SU-DHL-6 (cell line): ENCODE data around the gene AGFG2.
"Not testable (repeated sequence)": the region's sequence is repeated elsewhere in the genome, so short reads cannot be mapped to it uniquely, and the experiment has no call there.

Experiments
- H2AFZ ChIP-seq: fragments of 200-600 bp; sonication (generic); 2 replicates; pipeline ENCODE4 v1.6.1; 2014; ENCODE audit warnings: low read depth, mild to moderate bottlenecking, moderate library complexity, mixed read lengths, antibody characterized with exemption, low read length; ENCODE audit not compliant: severe bottlenecking
- H3F3A ChIP-seq: fragments of 200-600 bp; shearing (Covaris generic); 2 replicates; pipeline ENCODE4 v1.6.0; 2016; ENCODE audit warnings: antibody characterized with exemption, mild to moderate bottlenecking; ENCODE audit not compliant: insufficient read depth
- H3K27ac ChIP-seq: fragments of 200-600 bp; sonication (generic); 2 replicates; pipeline ENCODE4 v1.5.1; 2016; ENCODE audit warnings: low read depth, mild to moderate bottlenecking, low read length, moderate library complexity, mixed read lengths
- H3K27me3 ChIP-seq: fragments of 200-600 bp; sonication (generic), shearing (Covaris generic); 2 replicates; pipeline ENCODE4 v1.6.0; 2014; ENCODE audit warnings: mild to moderate bottlenecking, low read length
- H3K36me3 ChIP-seq: fragments of 200-600 bp; sonication (generic); 2 replicates; pipeline ENCODE4 v1.6.1; 2014; ENCODE audit warnings: mild to moderate bottlenecking, low read length, mixed read lengths
- H3K4me2 ChIP-seq: fragments of 300-600, 200-600 bp; shearing (Covaris generic), sonication (generic); 2 replicates; pipeline ENCODE4 v1.6.0; 2014; ENCODE audit warnings: low read length, low read depth, mild to moderate bottlenecking; ENCODE audit not compliant: poor library complexity, severe bottlenecking
- H3K4me3 ChIP-seq: fragments of 200-600 bp; sonication (generic); 2 replicates; pipeline ENCODE4 v1.5.1; 2014; ENCODE audit warnings: antibody characterized with exemption, low read length, mild to moderate bottlenecking, mixed read lengths; ENCODE audit not compliant: insufficient read depth, poor library complexity, severe bottlenecking
- H3K79me2 ChIP-seq: fragments of 200-600 bp; sonication (generic); 2 replicates; pipeline ENCODE4 v1.6.1; 2014; ENCODE audit warnings: mild to moderate bottlenecking, low read length, moderate library complexity; ENCODE audit not compliant: insufficient read depth
- H3K9ac ChIP-seq: fragments of 200-600 bp; sonication (generic); 2 replicates; pipeline ENCODE4 v1.7.0; 2014; ENCODE audit warnings: mild to moderate bottlenecking, low read length
- H3K9me2 ChIP-seq: fragments of 200-600 bp; sonication (generic); replicated peaks from 2 replicates; pipeline ENCODE4 v1.6.1; 2014; ENCODE audit warnings: low read length; ENCODE audit not compliant: insufficient read depth
- H3K9me3 ChIP-seq: fragments of 200-600 bp; sonication (generic); 2 replicates; pipeline ENCODE4 v1.6.1; 2014; ENCODE audit warnings: low read length, mixed read lengths; ENCODE audit not compliant: insufficient read depth
- H4K20me1 ChIP-seq: fragments of 200-600 bp; sonication (generic); 2 replicates; pipeline ENCODE4 v1.6.1; 2014; ENCODE audit warnings: low read depth, mild to moderate bottlenecking, antibody characterized with exemption, low read length, moderate library complexity, mixed read lengths
- EZH2phosphoT487 ChIP-seq: fragments of 200-600 bp; sonication (generic), shearing (Covaris generic); conservative IDR thresholded peaks from 2 replicates; pipeline ENCODE4 v1.6.1; 2018; ENCODE audit warnings: mild to moderate bottlenecking, antibody characterized with exemption, low read length, moderate library complexity, mixed read lengths
- TF ChIP-seq, protein P1 (sequence below): fragments of 200-600 bp; sonication (generic); IDR thresholded peaks from one replicate; pipeline ENCODE4 v1.5.1; 2017; ENCODE audit warnings: antibody characterized with exemption, mild to moderate bottlenecking, low read length, moderate library complexity; ENCODE audit not compliant: insufficient read depth, poor library complexity, severe bottlenecking

The AGFG2 gene

DNA sequence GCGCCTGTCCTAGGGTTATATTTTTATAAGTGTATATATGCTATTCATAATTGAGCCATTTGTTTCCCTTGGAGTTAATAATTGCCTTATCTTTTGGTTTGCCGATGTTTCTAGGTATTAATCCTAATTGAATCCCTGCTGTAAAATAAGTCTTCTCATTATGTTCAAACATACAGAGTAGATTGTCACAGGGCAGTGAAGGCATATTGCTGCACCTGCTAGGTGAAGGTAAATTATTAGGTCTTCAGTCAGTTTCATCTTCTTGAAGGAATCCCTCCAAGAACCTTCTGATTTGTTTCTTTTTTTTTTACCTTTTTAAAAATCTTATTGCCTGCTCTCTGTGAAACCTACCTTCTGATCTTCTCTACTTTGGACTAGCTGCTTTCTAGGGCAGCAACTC is 17.9 kb upstream of the AGFG2 start:
- TF ChIP-seq, protein P1, sequence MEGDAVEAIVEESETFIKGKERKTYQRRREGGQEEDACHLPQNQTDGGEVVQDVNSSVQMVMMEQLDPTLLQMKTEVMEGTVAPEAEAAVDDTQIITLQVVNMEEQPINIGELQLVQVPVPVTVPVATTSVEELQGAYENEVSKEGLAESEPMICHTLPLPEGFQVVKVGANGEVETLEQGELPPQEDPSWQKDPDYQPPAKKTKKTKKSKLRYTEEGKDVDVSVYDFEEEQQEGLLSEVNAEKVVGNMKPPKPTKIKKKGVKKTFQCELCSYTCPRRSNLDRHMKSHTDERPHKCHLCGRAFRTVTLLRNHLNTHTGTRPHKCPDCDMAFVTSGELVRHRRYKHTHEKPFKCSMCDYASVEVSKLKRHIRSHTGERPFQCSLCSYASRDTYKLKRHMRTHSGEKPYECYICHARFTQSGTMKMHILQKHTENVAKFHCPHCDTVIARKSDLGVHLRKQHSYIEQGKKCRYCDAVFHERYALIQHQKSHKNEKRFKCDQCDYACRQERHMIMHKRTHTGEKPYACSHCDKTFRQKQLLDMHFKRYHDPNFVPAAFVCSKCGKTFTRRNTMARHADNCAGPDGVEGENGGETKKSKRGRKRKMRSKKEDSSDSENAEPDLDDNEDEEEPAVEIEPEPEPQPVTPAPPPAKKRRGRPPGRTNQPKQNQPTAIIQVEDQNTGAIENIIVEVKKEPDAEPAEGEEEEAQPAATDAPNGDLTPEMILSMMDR, result no peak
- TF ChIP-seq EZH2phosphoT487, result no peak
- H4K20me1 ChIP-seq, result no peaks in the 10 kb centered on the region
- H3K27ac ChIP-seq, result no peak overlapping the region
- no peak overlapping the region for H2AFZ ChIP-seq
- H3K4me3 ChIP-seq, result no peak overlapping the region
- H3K9me2 ChIP-seq, result no peaks in the 10 kb centered on the region
- H3K9ac ChIP-seq, result no peak overlapping the region
- H3K9me3 ChIP-seq, result no peaks in the 10 kb centered on the region
- H3K36me3 ChIP-seq, result no peaks in the 10 kb centered on the region
- H3K27me3 ChIP-seq, result no peaks in the 10 kb centered on the region
- no peak overlapping the region for H3K4me2 ChIP-seq
- no peaks in the 10 kb centered on the region for H3F3A ChIP-seq
- H3K79me2 ChIP-seq, result no peaks in the 10 kb centered on the region

DNA sequence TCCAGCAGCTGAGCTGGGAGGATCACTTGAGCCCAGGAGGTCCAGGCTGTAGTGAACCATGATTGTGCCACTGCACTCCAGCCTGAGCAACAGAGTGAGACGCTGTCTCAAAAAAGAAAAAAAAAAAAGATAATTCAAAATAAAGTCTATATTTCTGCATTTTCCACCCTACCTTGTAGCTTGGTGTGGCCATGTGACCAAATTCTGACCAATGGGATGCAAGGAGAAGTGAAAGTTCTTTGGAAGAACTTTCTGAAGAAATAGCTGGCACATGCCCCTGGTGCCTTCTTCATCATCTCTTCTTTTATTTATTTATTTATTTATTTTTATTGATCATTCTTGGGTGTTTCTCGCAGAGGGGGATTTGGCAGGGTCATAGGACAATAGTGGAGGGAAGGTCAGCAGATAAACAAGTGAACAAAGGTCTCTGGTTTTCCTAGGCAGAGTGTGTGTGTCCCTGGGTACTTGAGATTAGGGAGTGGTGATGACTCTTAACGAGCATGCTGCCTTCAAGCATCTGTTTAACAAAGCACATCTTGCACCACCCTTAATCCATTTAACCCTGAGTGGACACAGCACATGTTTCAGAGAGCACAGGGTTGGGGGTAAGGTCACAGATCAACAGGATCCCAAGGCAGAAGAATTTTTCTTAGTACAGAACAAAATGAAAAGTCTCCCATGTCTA is 17.0 kb upstream of the AGFG2 start:
- not testable (repeated sequence) for H3F3A ChIP-seq, H3K9me2 ChIP-seq, H3K4me3 ChIP-seq, H3K79me2 ChIP-seq, H3K36me3 ChIP-seq, H3K9ac ChIP-seq, H3K4me2 ChIP-seq, H3K27ac ChIP-seq, H3K27me3 ChIP-seq, H2AFZ ChIP-seq, H3K9me3 ChIP-seq, H4K20me1 ChIP-seq

DNA sequence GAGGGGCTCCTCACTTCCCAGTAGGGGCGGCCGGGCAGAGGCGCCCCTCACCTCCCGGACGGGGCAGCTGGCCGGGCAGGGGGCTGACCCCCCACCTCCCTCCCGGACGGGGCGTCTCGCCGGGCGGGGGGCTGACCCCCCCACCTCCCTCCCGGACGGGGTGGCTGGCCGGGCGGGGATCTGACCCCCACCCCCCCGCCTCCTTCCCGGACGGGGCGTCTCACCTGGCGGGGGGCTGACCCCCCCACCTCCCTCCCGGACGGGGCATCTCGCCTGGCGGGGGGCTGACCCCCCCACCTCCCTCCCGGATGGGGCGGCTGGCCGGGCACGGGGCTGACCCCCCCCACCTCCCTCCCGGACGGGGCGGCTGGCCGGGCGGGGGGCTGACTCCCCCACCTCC is 15.8 kb upstream of the AGFG2 start:
- not testable (repeated sequence) for H3K9me3 ChIP-seq, H3F3A ChIP-seq, H2AFZ ChIP-seq, H3K36me3 ChIP-seq, H3K4me2 ChIP-seq, H4K20me1 ChIP-seq, H3K27me3 ChIP-seq, H3K9ac ChIP-seq, H3K27ac ChIP-seq, H3K79me2 ChIP-seq, H3K4me3 ChIP-seq, H3K9me2 ChIP-seq

DNA sequence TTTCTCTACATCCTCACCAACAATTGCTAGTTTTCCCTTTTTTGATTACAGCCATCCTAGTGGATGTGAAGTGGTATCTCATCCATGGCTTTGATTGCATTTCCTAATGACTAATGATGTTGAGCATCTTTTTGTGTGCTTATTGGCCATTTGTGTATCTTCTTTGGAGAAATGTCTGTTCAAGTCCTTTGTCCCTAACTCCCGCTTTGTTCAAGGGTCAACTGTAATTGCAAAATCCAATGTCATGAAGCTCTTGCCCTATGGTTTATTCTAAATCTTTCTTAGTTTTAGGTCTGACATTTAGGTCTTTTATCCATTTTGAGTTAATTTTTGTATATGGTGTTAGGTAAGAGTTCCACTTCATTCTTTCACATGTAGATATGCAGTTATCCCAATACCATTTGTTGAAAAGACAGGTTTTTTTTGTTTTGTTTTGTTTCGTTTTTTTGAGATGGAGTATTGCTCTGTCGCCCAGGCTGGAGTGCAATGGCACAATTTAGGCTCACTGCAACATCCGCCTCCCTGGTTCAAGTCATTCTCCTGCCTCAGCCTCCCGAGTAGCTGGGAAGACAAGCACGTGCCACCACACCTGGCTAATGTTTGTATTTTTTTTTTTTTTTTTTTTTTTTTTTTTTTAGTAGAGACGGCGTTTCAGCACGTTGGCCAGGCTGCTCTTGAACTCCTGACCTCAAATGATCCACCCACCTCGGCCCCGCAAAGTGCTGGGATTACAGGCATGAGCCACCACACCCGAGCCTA is 10.7 kb upstream of the AGFG2 start:
- not testable (repeated sequence) for H3K4me2 ChIP-seq, H3K79me2 ChIP-seq, H3K9me3 ChIP-seq, H3F3A ChIP-seq, H3K9ac ChIP-seq, H3K27ac ChIP-seq, H3K9me2 ChIP-seq, H3K27me3 ChIP-seq, H3K36me3 ChIP-seq, H2AFZ ChIP-seq, H3K4me3 ChIP-seq, H4K20me1 ChIP-seq
